OCI-LY7 (cell line): ENCODE results near the gene STKLD1.

Experiments
- CTCF ChIP-seq: fragments of 200-600 bp; sonication (generic); conservative IDR thresholded peaks from 2 replicates; pipeline ENCODE4 v1.5.1; 2014; ENCODE audit warnings: mild to moderate bottlenecking, antibody characterized with exemption, low read length, moderate library complexity, mixed read lengths
- EZH2phosphoT487 ChIP-seq: fragments of 200-600 bp; sonication (generic); IDR thresholded peaks from 2 replicates; pipeline ENCODE4 v1.6.1; 2018; ENCODE audit warnings: low read depth, borderline replicate concordance, mild to moderate bottlenecking, mixed run types, antibody characterized with exemption, low read length, moderate library complexity, mixed read lengths

GRCh38 chr9:133423216-133423615 lies 47.0 kb downstream of the STKLD1 start:
- TF ChIP-seq CTCF (no peak), EZH2phosphoT487 (no peak)
